H1 (cell line): ENCODE measurements around the gene SSX4. TPM values are rescaled to one million over a fixed set of nuclear protein-coding genes. Genes with fewer than 3 reads are reported as not detected.
"Not testable (repeated sequence)": the region's sequence is repeated elsewhere in the genome, so short reads cannot be mapped to it uniquely, and the experiment has no call there.

Experiments used
- CTCF ChIA-PET: fragments of 300-600 bp; sonication (Branson Sonifier 250); formaldehyde crosslinking; loops from one replicate; lab custom pipeline; 2021; ENCODE audit not compliant: partially characterized antibody; lab: Charles Lee
- POLR2A ChIA-PET: fragments of 300-600 bp; sonication (Branson Sonifier 250); formaldehyde crosslinking; loops from one replicate; lab custom pipeline; 2021; ENCODE audit warnings: inconsistent platforms; ENCODE audit not compliant: partially characterized antibody; lab: Charles Lee
- DNase-seq, 2 experiments: peaks; one replicate each; pipeline versions ENCODE4 v3.0.0 to v3.0.0-alpha.2; 2010 to 2022; ENCODE audit warnings: low spot score in 2 of 2, low read depth in 1 of 2, mixed read lengths in 1 of 2
- FAIRE-seq: peaks from 2 replicates; lab custom pipeline; 2011; peaks lifted over from hg19 to GRCh38; lab: Jason Lieb, UNC
- H2AFZ ChIP-seq: 2 replicates; pipeline ENCODE4 v1.8.1; 2012; ENCODE audit warnings: low read length, inconsistent platforms
- H2AK5ac ChIP-seq: 2 replicates; pipeline ENCODE4 v1.6.1; 2013; ENCODE audit warnings: low read depth, low read length
- H2BK120ac ChIP-seq: replicated peaks from 2 replicates; pipeline ENCODE3; 2013; ENCODE audit warnings: low read depth, low read length, inconsistent platforms
- H2BK12ac ChIP-seq: 2 replicates; pipeline ENCODE4 v1.6.1; 2013; ENCODE audit warnings: low read depth, low read length
- H2BK15ac ChIP-seq: 2 replicates; pipeline ENCODE4 v1.6.1; 2013; ENCODE audit warnings: low read length
- H2BK20ac ChIP-seq: 2 replicates; pipeline ENCODE4 v1.6.1; 2013; ENCODE audit warnings: low read length
- H2BK5ac ChIP-seq: 2 replicates; pipeline ENCODE4 v1.6.1; 2013; ENCODE audit warnings: low read depth, low read length
- H3K14ac ChIP-seq: 2 replicates; pipeline ENCODE4 v1.6.1; 2013; ENCODE audit warnings: inconsistent platforms; ENCODE audit not compliant: insufficient read length
- H3K18ac ChIP-seq: 2 replicates; pipeline ENCODE4 v1.6.1; 2013; ENCODE audit warnings: low read length; ENCODE audit errors: extremely low read depth
- H3K23ac ChIP-seq: 2 replicates; pipeline ENCODE4 v1.6.1; 2013; ENCODE audit warnings: inconsistent platforms; ENCODE audit not compliant: insufficient read length
- H3K23me2 ChIP-seq: 2 replicates; pipeline ENCODE4 v1.6.1; 2013; ENCODE audit warnings: low read depth, low read length
- H3K27ac ChIP-seq: 2 replicates; pipeline ENCODE4 v1.6.1; 2011; ENCODE audit warnings: low read depth, low read length, inconsistent platforms
- H3K27me3 ChIP-seq, 4 experiments: replicated peaks in 1 of 4; 1 replicate in 1 of 4; 2 replicates in 3 of 4; pipeline versions ENCODE4 v1.6.1 to v1.8.1; 2011 to 2013; ENCODE audit warnings: low read length in 3 of 4, mild to moderate bottlenecking in 3 of 4, inconsistent platforms in 2 of 4, mixed read lengths in 2 of 4, moderate library complexity in 1 of 4; ENCODE audit not compliant: control insufficient read depth in 3 of 4, insufficient read depth in 3 of 4; ENCODE audit errors: extremely low read depth in 1 of 4
- H3K36me3 ChIP-seq, 4 experiments: 2 replicates each; pipeline versions ENCODE4 v1.6.1 to v1.8.1; 2011 to 2013; ENCODE audit warnings: mild to moderate bottlenecking in 4 of 4, low read length in 3 of 4, moderate library complexity in 2 of 4, control low read depth in 1 of 4, inconsistent platforms in 1 of 4; ENCODE audit not compliant: insufficient read depth in 4 of 4, control insufficient read depth in 2 of 4
- H3K4ac ChIP-seq: replicated peaks from 2 replicates; pipeline ENCODE3; 2013; ENCODE audit warnings: low read length, low read depth, mixed read lengths, inconsistent platforms; ENCODE audit not compliant: insufficient read length
- H3K4me1 ChIP-seq, 4 experiments: replicated peaks in 1 of 4; 1 replicate in 1 of 4; 2 replicates in 3 of 4; pipeline versions ENCODE4 v1.6.1 to v1.8.1; 2011 to 2013; ENCODE audit warnings: low read length in 3 of 4, inconsistent platforms in 2 of 4, mixed read lengths in 1 of 4; ENCODE audit not compliant: insufficient read depth in 4 of 4, control insufficient read depth in 3 of 4
- H3K4me2 ChIP-seq, 2 experiments: 2 replicates each; pipeline versions ENCODE4 v1.6.1 to v1.8.1; 2011 to 2013; ENCODE audit warnings: low read depth in 2 of 2, low read length in 2 of 2, control low read depth in 1 of 2, inconsistent platforms in 1 of 2, mild to moderate bottlenecking in 1 of 2; ENCODE audit not compliant: insufficient read depth in 1 of 2
- H3K4me3 ChIP-seq, 4 experiments: fragments of 200-600, 300-600 bp in 1 of 4; sonication (generic), shearing (Covaris generic), sonication (Bioruptor Twin) in 1 of 4; 2 replicates each; pipeline versions ENCODE4 v1.5.1 to v1.8.1; 2011 to 2016; ENCODE audit warnings: low read length in 4 of 4, low read depth in 3 of 4, control low read depth in 2 of 4, inconsistent platforms in 2 of 4, mild to moderate bottlenecking in 2 of 4, mixed read lengths in 1 of 4, moderate library complexity in 1 of 4; ENCODE audit not compliant: insufficient read depth in 2 of 4; ENCODE audit errors: extremely low read depth in 1 of 4
- H3K56ac ChIP-seq: replicated peaks from 2 replicates; pipeline ENCODE3; 2013; ENCODE audit warnings: low read depth, mild to moderate bottlenecking, mixed read lengths, low read length, inconsistent platforms; ENCODE audit not compliant: insufficient read length
- H3K79me1 ChIP-seq: 2 replicates; pipeline ENCODE4 v1.6.1; 2013; ENCODE audit warnings: low read depth, low read length, control low read depth
- H3K79me2 ChIP-seq, 2 experiments: 2 replicates each; pipeline versions ENCODE4 v1.6.1 to v1.8.1; 2012 to 2013; ENCODE audit warnings: low read length in 2 of 2, mild to moderate bottlenecking in 2 of 2, inconsistent platforms in 1 of 2; ENCODE audit not compliant: insufficient read depth in 2 of 2, control insufficient read depth in 1 of 2
- H3K9ac ChIP-seq, 4 experiments: replicated peaks in 1 of 4; 1 replicate in 1 of 4; 2 replicates in 3 of 4; pipeline versions ENCODE4 v1.6.1 to v1.8.1; 2011 to 2013; ENCODE audit warnings: low read depth in 3 of 4, low read length in 3 of 4, control low read depth in 2 of 4, mild to moderate bottlenecking in 2 of 4, moderate library complexity in 2 of 4, inconsistent platforms in 1 of 4; ENCODE audit errors: extremely low read depth in 1 of 4
- H3K9me3 ChIP-seq, 2 experiments: 2 replicates each; pipeline versions ENCODE4 v1.6.1 to v1.8.1; 2012 to 2013; ENCODE audit warnings: mild to moderate bottlenecking in 2 of 2, moderate library complexity in 2 of 2, control low read depth in 1 of 2, inconsistent platforms in 1 of 2, low read depth in 1 of 2, low read length in 1 of 2, mixed read lengths in 1 of 2; ENCODE audit not compliant: insufficient read depth in 2 of 2
- H4K20me1 ChIP-seq, 2 experiments: replicated peaks in 1 of 2; 2 replicates each; pipeline versions ENCODE3 to v1.8.1; 2011 to 2013; ENCODE audit warnings: inconsistent platforms in 2 of 2, low read length in 2 of 2, mild to moderate bottlenecking in 1 of 2; ENCODE audit not compliant: insufficient read depth in 2 of 2, control insufficient read depth in 1 of 2
- H4K5ac ChIP-seq: 2 replicates; pipeline ENCODE4 v1.6.1; 2013; ENCODE audit warnings: low read length, low read depth, mixed read lengths, inconsistent platforms; ENCODE audit not compliant: insufficient read length
- H4K8ac ChIP-seq: 2 replicates; pipeline ENCODE4 v1.8.0; 2013; ENCODE audit warnings: mild to moderate bottlenecking, moderate library complexity, low read length, inconsistent platforms; ENCODE audit not compliant: insufficient read depth; ENCODE audit errors: extremely low read depth
- H4K91ac ChIP-seq: replicated peaks from 2 replicates; pipeline ENCODE3; 2013; ENCODE audit warnings: low read length, mixed read lengths, inconsistent platforms; ENCODE audit not compliant: insufficient read length
- WGBS, 2 experiments: shearing (Covaris generic) in 1 of 2; methylation state at CpG; one replicate each; pipeline versions ENCODE4 v1.1.6 to v1.1.7; 2013 to 2015; ENCODE audit warnings: low lambda C conversion rate in 2 of 2, mixed read lengths in 2 of 2, inconsistent platforms in 1 of 2, low coverage in 1 of 2, missing lambda C conversion rate in 1 of 2; ENCODE audit not compliant: insufficient replicate concordance in 2 of 2, insufficient coverage in 1 of 2, insufficient read length in 1 of 2; ENCODE audit errors: extremely low coverage in 1 of 2, missing lambda C conversion rate in 1 of 2; 5-methylcytosine and 5-hydroxymethylcytosine counted together
- polyA plus RNA-seq, 7 experiments: library from polyadenylated mRNA; depleted of rRNA in 3 of 7; stranded (reverse) in 5 of 7; unstranded in 2 of 7; fragments of >200 nt in 5 of 7; fragments of 200-250 nt in 2 of 7; gene quantifications; 1 replicate in 5 of 7; 2 replicates in 1 of 7; 4 replicates in 1 of 7; pipeline versions ENCODE4 v1.2.1 to v1.2.3, GENCODE V29; 2011 to 2013; ENCODE audit warnings: missing spikeins in 2 of 7, mixed read lengths in 2 of 7
- total RNA-seq: library from RNA; stranded (reverse); fragmentation: NEBNext Ultra II Directional; extraction: Animal tissue kit (Norgen Biotek cat#: 25700); gene quantifications from 2 replicates; pipeline ENCODE4 v1.2.1, GENCODE V29; 2021

Gene SSX4
- total and polyA plus RNA-seq, 2 of the 8 experiments (the other 6 are each of a cell fraction or from before 2014, with no cell fraction given): 0.26 to 0.32 TPM

GRCh38 chrX:48356315-48357094 lies 26.8 kb upstream of the SSX4 start, which contains the start of gene SSX3:
TSS of gene SSX3 (minus strand) at chrX:48356703. CDS start at chrX:48355249, 1,454 bp downstream.
- POLR2A ChIA-PET, H3K4me2 ChIP-seq, H2BK20ac ChIP-seq, H2AK5ac ChIP-seq, H3K4me1 ChIP-seq, H3K4ac ChIP-seq, H3K56ac ChIP-seq, H2AFZ ChIP-seq, H3K23me2 ChIP-seq, H3K18ac ChIP-seq, H3K23ac ChIP-seq, CTCF ChIA-PET, DNase-seq, FAIRE-seq, H2BK12ac ChIP-seq, H3K14ac ChIP-seq, H3K79me1 ChIP-seq, H3K27me3 ChIP-seq, H4K8ac ChIP-seq, H3K36me3 ChIP-seq, H3K9me3 ChIP-seq, H2BK120ac ChIP-seq, H3K9ac ChIP-seq, H2BK5ac ChIP-seq, H2BK15ac ChIP-seq, H3K27ac ChIP-seq, H4K91ac ChIP-seq, H4K5ac ChIP-seq, H4K20me1 ChIP-seq, H3K4me3 ChIP-seq, H3K79me2 ChIP-seq: not testable (repeated sequence)
- WGBS, 2 experiments: 88% methylated on average over 16 of the region's 19 CpGs; no CpG with 5 or more reads in 1 of the 2 experiments
